PFSK-1 (cell line): ENCODE data around the gene ESF1.

Source experiments
- FOXP2 ChIP-seq: optimal IDR thresholded peaks from 2 replicates; pipeline ENCODE3; 2011; ENCODE audit warnings: borderline replicate concordance, control low read depth, inconsistent platforms; ENCODE audit not compliant: insufficient read depth; ENCODE audit errors: extremely low read length, extremely low read depth
- POLR2AphosphoS5 ChIP-seq: IDR thresholded peaks from 2 replicates; pipeline ENCODE4 v1.6.1; 2012; ENCODE audit warnings: low read depth, mild to moderate bottlenecking, control low read depth, low read length, moderate library complexity
- REST ChIP-seq, 2 experiments: IDR thresholded peaks; 2 replicates each; pipeline versions ENCODE4 v1.6.1 to v1.8.0; 2011 to 2012; ENCODE audit warnings: low read depth in 2 of 2, low read length in 2 of 2, control low read depth in 1 of 2, inconsistent platforms in 1 of 2, mild to moderate bottlenecking in 1 of 2, moderate library complexity in 1 of 2; ENCODE audit not compliant: insufficient read depth in 1 of 2
- SIN3A ChIP-seq: IDR thresholded peaks from 2 replicates; pipeline ENCODE4 v1.6.1; 2012; ENCODE audit warnings: mild to moderate bottlenecking, low read length, moderate library complexity, borderline replicate concordance; ENCODE audit not compliant: insufficient read depth
- TAF1 ChIP-seq: IDR thresholded peaks from 2 replicates; pipeline ENCODE4 v1.6.1; 2012; ENCODE audit warnings: low read length, control low read depth, borderline replicate concordance; ENCODE audit not compliant: insufficient read depth

DNA sequence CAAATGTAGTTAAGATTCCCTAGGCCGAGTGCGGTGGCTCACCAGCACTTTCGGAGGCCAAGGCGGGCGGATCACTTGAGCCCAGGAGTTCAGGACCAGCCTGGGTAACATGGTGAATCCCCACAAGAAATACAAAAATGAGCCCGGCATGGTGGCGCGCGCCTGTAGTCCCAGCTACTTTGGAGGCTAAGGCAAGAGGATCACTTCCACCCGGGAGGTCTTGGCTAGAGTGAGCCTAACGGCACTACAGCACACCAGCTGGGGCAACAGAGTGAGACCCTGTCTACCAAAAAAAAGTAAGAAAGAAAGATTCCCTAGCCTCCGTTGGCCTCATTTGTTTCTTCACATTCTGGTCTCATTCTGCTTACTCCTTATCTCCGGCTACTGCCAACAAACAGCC lies 1.2 kb downstream of the ESF1 start:
- TF ChIP-seq TAF1: no peak
- TF ChIP-seq REST (IDR thresholded peaks at IDR 0.05; ENCODE audit: insufficient read depth in 1 of 2, low read depth in 2 of 2, low read length in 2 of 2): no peak
- no peak for TF ChIP-seq POLR2AphosphoS5
- TF ChIP-seq SIN3A: no peak
- no peak for TF ChIP-seq FOXP2
